ENCODE measurements around the gene ADORA3.

DNA sequence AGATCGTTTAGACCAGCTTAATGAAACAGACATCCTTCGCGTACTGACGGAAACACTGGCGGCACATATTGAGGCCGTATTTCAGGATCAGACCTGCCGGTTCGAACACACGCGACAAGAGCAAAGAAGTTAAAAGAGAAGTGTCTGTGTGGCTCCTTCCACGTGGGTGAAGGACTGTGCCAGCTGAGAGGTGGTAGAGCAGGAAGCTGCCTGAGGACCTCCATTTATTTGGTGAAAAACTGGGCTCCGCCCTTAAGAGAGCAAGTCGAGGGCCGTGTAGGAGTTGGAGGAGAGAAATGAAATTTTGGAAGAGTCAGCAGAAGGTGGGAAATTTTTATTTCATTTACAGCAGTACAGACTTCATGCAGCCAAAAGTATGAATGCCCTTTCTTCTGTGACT is 38.8 kb upstream of the ADORA3 start:
- TF ChIP-seq, protein P1, sequence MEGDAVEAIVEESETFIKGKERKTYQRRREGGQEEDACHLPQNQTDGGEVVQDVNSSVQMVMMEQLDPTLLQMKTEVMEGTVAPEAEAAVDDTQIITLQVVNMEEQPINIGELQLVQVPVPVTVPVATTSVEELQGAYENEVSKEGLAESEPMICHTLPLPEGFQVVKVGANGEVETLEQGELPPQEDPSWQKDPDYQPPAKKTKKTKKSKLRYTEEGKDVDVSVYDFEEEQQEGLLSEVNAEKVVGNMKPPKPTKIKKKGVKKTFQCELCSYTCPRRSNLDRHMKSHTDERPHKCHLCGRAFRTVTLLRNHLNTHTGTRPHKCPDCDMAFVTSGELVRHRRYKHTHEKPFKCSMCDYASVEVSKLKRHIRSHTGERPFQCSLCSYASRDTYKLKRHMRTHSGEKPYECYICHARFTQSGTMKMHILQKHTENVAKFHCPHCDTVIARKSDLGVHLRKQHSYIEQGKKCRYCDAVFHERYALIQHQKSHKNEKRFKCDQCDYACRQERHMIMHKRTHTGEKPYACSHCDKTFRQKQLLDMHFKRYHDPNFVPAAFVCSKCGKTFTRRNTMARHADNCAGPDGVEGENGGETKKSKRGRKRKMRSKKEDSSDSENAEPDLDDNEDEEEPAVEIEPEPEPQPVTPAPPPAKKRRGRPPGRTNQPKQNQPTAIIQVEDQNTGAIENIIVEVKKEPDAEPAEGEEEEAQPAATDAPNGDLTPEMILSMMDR (IDR thresholded peaks at IDR 0.05), result no peak
- no peak for TF ChIP-seq POLR2A (IDR thresholded peaks at IDR 0.05; ENCODE audit: low read depth)
